Activated CD8-positive, alpha-beta T cell treated with anti-CD3 and anti-CD28 coated beads, Interleukin-2, amount 10 ng/mL, durations not matched to agents 7 days and 5 days (primary cell): ENCODE data around the gene HDAC4. TPM values are rescaled to one million over a fixed set of nuclear protein-coding genes. Genes with fewer than 3 reads are reported as not detected.

Experiments used
- ATAC-seq: fragments of 150-1000 bp; cut with Tn5 transposase; one replicate; pipeline ENCODE4 v1.10.0; 2021; ENCODE audit warnings: moderate library complexity
- CTCF ChIA-PET: fragments of 350-600 bp; sonication (Branson Sonifier 250); formaldehyde crosslinking; loops from one replicate; lab custom pipeline; 2021; ENCODE audit warnings: antibody characterized with exemption; lab: Charles Lee
- POLR2A ChIA-PET: fragments of 350-600 bp; sonication (Branson Sonifier 250); formaldehyde crosslinking; loops from one replicate; lab custom pipeline; 2021; ENCODE audit warnings: antibody characterized with exemption; lab: Charles Lee
- DNase-seq: peaks from one replicate; pipeline ENCODE4 v3.0.0-alpha.2; 2020
- H3K27ac Mint-ChIP-seq: one replicate; pipeline ENCODE4 v1.8.0; 2021; ENCODE audit warnings: mild to moderate bottlenecking, mixed read lengths
- H3K27me3 Mint-ChIP-seq: one replicate; pipeline ENCODE4 v1.8.0; 2021; ENCODE audit warnings: low read depth, mixed read lengths
- H3K36me3 Mint-ChIP-seq: one replicate; pipeline ENCODE4 v1.8.0; 2021; ENCODE audit warnings: low read depth, mixed read lengths
- H3K4me1 Mint-ChIP-seq: one replicate; pipeline ENCODE4 v1.8.0; 2021; ENCODE audit warnings: low read depth, mixed read lengths
- H3K4me3 Mint-ChIP-seq: one replicate; pipeline ENCODE4 v1.8.0; 2021; ENCODE audit warnings: mild to moderate bottlenecking, mixed read lengths
- H3K9me3 Mint-ChIP-seq: one replicate; pipeline ENCODE4 v1.8.0; 2022; ENCODE audit warnings: mixed read lengths; ENCODE audit not compliant: insufficient read depth
- total RNA-seq, 2 experiments: library from RNA; stranded (reverse); gene quantifications; one replicate each; pipeline ENCODE4 v1.2.3, GENCODE V29; 2021

The HDAC4 gene
- total RNA-seq, 2 experiments from 2014 or later, result 50.7 to 58.8 TPM

GRCh38 chr2:239026711-239027361 is 374.0 kb downstream of the HDAC4 start:
- POLR2A ChIA-PET, result no interaction called here
- Mint-ChIP-seq H3K27me3 (peaks cover 10% of the 10 kb centered on the region), H3K9me3 (no peaks in the 10 kb centered on the region), H3K36me3 (no peaks in the 10 kb centered on the region), H3K4me1 (no peaks in the 10 kb centered on the region), H3K27ac (no peak overlapping the region), H3K4me3 (no peak overlapping the region)
- ATAC-seq, result no peak
- CTCF ChIA-PET, result no interaction called here
- DNase-seq, result no peak

DNA sequence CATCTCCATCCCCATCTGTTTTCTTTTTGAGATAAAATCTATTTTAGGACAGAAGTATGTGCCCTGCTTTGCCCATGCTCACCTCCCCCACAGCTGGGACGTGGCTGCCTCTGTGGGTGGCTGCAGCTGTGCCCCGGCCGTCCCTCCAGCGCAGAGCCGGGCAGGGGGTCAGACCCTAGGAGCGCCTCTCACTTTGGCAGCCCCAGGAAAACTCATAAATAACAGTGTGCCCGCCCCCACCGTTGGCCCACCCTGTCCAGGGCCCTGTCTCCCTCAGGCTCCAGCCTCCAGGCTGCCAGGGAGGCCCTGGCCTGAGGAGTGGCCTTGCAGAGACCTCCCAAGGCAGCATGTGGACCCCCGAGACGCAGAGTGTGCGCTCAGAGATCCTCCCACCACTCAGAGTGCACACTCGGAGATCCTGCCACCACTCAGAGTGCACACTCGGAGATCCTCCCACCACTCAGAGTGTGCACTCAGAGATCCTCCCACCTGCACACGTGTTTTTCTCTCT is 374.8 kb downstream of the HDAC4 start:
- CTCF ChIA-PET, result no interaction called here
- H3K27ac Mint-ChIP-seq, result no peak overlapping the region
- H3K9me3 Mint-ChIP-seq, result no peaks in the 10 kb centered on the region
- no peak for DNase-seq
- H3K27me3 Mint-ChIP-seq, result peaks cover 4% of the 10 kb centered on the region
- POLR2A ChIA-PET, result no interaction called here
- ATAC-seq, result no peak
- no peaks in the 10 kb centered on the region for H3K36me3 Mint-ChIP-seq
- no peaks in the 10 kb centered on the region for H3K4me1 Mint-ChIP-seq
- H3K4me3 Mint-ChIP-seq, result no peak overlapping the region

DNA sequence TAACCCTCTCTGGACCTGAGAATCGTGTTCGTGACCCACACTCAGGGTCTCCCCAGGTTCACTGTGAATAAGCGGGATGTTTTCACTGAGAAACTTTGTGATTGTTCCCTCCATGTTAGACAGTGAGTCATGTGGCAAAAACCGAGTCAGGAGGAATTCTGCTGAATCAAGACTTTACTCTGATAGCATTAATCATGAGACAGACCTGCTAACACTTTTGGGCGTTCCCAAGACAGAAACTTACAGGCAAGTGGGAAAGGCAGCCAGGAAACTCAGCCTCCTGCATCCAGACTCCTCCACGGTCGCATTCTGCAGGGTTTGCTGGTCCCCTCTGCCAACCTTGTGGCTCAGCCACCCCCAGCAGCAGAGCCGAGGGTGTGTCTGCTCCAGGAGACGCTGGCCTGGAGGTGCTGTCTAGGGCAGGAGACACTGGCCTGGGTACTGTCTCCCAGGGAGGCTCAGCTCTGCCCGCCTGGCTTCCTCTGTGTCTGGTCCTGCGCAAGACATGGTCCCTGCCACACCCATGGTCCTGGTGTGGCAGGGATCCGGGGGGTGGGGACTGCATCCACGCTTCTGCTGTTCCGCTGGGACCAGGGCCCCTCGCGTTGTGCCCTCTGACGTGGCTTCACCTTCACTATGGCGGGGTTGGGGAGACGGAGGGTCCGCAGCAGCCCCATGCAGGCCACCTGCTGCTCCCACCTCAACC is 375.6 kb downstream of the HDAC4 start:
- no peak for DNase-seq
- no peak for ATAC-seq
- ChIA-PET POLR2A (no interaction called here), CTCF (no interaction called here)
- Mint-ChIP-seq H3K27ac (no peak overlapping the region), H3K36me3 (no peaks in the 10 kb centered on the region), H3K9me3 (no peaks in the 10 kb centered on the region), H3K27me3 (no peaks in the 10 kb centered on the region), H3K4me3 (no peak overlapping the region), H3K4me1 (no peaks in the 10 kb centered on the region)

DNA sequence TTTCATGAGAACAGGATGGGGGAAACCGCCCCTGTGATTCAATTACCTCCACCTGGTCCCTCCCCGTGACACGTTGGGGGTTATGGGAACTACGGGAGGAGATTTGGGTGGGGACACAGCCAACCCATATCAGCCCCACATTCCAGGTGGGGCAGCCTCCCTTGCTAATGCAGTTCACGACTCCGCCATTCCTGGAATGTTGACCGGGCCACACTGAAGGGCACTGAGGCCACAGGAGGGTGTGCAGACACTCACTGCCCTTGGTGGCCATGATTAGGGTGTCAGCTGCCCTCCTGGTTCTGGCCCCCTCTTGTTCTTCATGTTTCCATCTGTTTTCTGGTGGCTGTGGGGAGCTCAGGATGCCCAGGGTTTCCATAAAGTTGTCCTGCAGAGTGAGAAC is 376.6 kb downstream of the HDAC4 start:
- ChIA-PET CTCF (no interaction called here), POLR2A (no interaction called here)
- H3K4me1 Mint-ChIP-seq, result no peaks in the 10 kb centered on the region
- ATAC-seq (no peak), DNase-seq (no peak)
- H3K9me3 Mint-ChIP-seq, result no peaks in the 10 kb centered on the region
- no peak overlapping the region for H3K27ac Mint-ChIP-seq
- H3K4me3 Mint-ChIP-seq, result no peak overlapping the region
- peaks cover 2% of the 10 kb centered on the region for H3K27me3 Mint-ChIP-seq
- H3K36me3 Mint-ChIP-seq, result no peaks in the 10 kb centered on the region

- no peak for DNase-seq
- peaks cover 2% of the 10 kb centered on the region for H3K27me3 Mint-ChIP-seq
- POLR2A ChIA-PET, result interaction anchor here (0.6 kb wide), 1 partner anchor 122 kb away, joined by 3 read pairs; no protein-coding TSS in a partner anchor
Measured at GRCh38 chr2:239022437-239023260, 378.2 kb downstream of the HDAC4 start.

GRCh38 chr2:239021651-239022436 is 379.0 kb downstream of the HDAC4 start:
- Mint-ChIP-seq H3K27me3 (peaks cover 2% of the 10 kb centered on the region), H3K36me3 (no peaks in the 10 kb centered on the region), H3K27ac (no peak overlapping the region), H3K4me1 (no peaks in the 10 kb centered on the region), H3K9me3 (no peaks in the 10 kb centered on the region), H3K4me3 (no peak overlapping the region)
- no peak for DNase-seq
- ChIA-PET POLR2A (no interaction called here), CTCF (no interaction called here)
- no peak for ATAC-seq

More at GRCh38 chr2:239022437-239023260, 378.2 kb downstream of the HDAC4 start:
- no peak overlapping the region for H3K27ac Mint-ChIP-seq
- no peak for ATAC-seq
- CTCF ChIA-PET, result no interaction called here
- no peaks in the 10 kb centered on the region for H3K36me3 Mint-ChIP-seq
- no peaks in the 10 kb centered on the region for H3K9me3 Mint-ChIP-seq
- H3K4me1 Mint-ChIP-seq, result no peaks in the 10 kb centered on the region
- H3K4me3 Mint-ChIP-seq, result no peak overlapping the region

DNA sequence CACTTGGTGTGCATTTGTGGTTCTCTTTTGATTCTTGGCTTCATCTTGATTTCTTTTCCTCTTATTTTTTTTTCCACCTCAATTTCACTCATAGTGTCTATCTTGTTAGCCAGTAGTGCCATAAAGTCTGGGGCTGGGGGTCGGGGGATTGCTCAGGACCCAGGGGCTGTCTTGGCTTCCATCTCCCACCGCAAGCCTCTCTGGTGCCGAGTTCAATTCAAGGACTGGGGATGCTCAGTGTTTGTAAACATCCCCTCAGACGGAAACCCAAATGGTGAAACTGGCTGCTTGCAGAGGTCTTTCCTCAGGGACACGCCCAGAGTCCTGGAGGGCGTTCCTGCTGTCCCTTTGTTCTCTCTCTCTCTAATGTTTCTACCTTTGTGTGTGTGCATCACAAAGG is 379.6 kb downstream of the HDAC4 start:
- H3K4me3 Mint-ChIP-seq, result no peak overlapping the region
- no peaks in the 10 kb centered on the region for H3K36me3 Mint-ChIP-seq
- ATAC-seq (no peak), DNase-seq (no peak)
- H3K27me3 Mint-ChIP-seq, result peaks cover 2% of the 10 kb centered on the region
- H3K4me1 Mint-ChIP-seq, result no peaks in the 10 kb centered on the region
- CTCF ChIA-PET, result no interaction called here
- POLR2A ChIA-PET, result no interaction called here
- H3K27ac Mint-ChIP-seq, result no peak overlapping the region
- H3K9me3 Mint-ChIP-seq, result no peaks in the 10 kb centered on the region

- no peak for ATAC-seq
- H3K9me3 Mint-ChIP-seq, result no peaks in the 10 kb centered on the region
- no peak overlapping the region for H3K4me3 Mint-ChIP-seq
- no peaks in the 10 kb centered on the region for H3K4me1 Mint-ChIP-seq
- no peak overlapping the region for H3K27ac Mint-ChIP-seq
- DNase-seq, result no peak
- ChIA-PET CTCF (no interaction called here), POLR2A (interaction anchor here (0.6 kb wide), 1 partner anchor 683 kb away, joined by 4 read pairs; no protein-coding TSS in a partner anchor)
- peaks cover 2% of the 10 kb centered on the region for H3K27me3 Mint-ChIP-seq
- H3K36me3 Mint-ChIP-seq, result no peaks in the 10 kb centered on the region
Measured at GRCh38 chr2:239020541-239021041, 380.2 kb downstream of the HDAC4 start.

GRCh38 chr2:239019183-239019581 is 381.6 kb downstream of the HDAC4 start:
- ATAC-seq, result no peak
- Mint-ChIP-seq H3K36me3 (no peaks in the 10 kb centered on the region), H3K4me1 (no peaks in the 10 kb centered on the region), H3K27me3 (peaks cover 2% of the 10 kb centered on the region), H3K27ac (no peak overlapping the region), H3K4me3 (no peak overlapping the region), H3K9me3 (no peaks in the 10 kb centered on the region)
- ChIA-PET CTCF (no interaction called here), POLR2A (no interaction called here)
- DNase-seq, result no peak

DNA sequence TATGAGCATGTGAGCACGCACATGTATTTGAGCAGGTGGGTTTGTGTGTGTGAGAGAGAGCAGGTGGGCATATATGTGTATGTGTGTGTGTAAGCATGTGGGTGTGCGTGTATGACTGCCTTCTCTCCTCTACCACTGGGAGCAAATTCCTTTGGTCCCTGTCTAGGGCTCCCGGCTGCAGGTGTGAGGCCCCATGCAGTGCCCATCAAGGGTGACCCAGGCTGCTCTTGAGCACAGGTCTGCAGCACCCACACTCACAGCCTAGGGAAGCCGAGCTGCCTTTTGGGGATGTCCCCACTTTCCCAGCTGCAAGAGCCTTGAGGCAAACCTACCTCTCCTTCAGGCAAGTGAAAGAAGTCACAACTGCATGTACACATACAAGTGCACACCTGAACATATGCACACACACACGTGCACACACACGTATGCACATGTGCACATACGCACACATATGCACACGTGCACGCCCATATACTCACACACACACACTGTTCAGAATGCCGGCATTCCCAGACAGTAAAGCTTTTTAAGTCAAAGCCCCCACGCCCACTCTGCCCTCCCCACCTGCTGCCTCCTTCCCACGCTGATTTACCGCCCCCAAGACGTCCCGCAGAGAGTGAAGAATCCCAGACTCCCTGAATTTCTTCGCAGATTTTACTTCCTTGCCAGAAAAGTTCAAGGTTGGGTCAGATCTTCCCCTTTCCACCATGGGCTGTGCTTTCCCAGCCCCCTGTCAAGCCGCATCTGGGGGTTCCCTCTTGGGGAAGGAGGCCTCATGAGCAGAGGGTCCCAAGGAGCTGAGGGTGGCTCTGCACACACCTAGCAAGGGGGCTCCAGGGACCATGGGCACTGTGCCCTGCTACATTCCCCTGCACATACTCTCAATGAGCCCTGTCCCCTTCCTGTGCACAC is 382.3 kb downstream of the HDAC4 start:
- Mint-ChIP-seq H3K27me3 (peaks cover 2% of the 10 kb centered on the region), H3K9me3 (no peaks in the 10 kb centered on the region), H3K36me3 (no peaks in the 10 kb centered on the region), H3K4me1 (no peaks in the 10 kb centered on the region), H3K27ac (no peak overlapping the region), H3K4me3 (no peak overlapping the region)
- POLR2A ChIA-PET, result no interaction called here
- DNase-seq (no peak), ATAC-seq (no peak)
- CTCF ChIA-PET, result no interaction called here
